Right lobe of liver (tissue), 4 donors: ENCODE measurements around the gene SEC24B.

ENCODE experiments used
- CTCF ChIP-seq, 4 donors: fragments of 200-600 bp in 3 of 4; fragments of 450-650 bp in 1 of 4; IDR thresholded peaks; one replicate each; pipeline versions ENCODE4 v1.5.1 to v1.8.0; 2016 to 2022; ENCODE audit warnings: antibody characterized with exemption in 4 of 4, mild to moderate bottlenecking in 2 of 4
- POLR2A ChIP-seq: fragments of 450-650 bp; IDR thresholded peaks from one replicate; pipeline ENCODE4 v1.6.1; 2017; ENCODE audit warnings: antibody characterized with exemption, mild to moderate bottlenecking
- donor health status: DM: no; HTN: no; CAD: no.
- donor health status: DM: no; HTN: no; CAD: no.
- donor health status: DM: no; HTN: yes; CAD: no.

DNA sequence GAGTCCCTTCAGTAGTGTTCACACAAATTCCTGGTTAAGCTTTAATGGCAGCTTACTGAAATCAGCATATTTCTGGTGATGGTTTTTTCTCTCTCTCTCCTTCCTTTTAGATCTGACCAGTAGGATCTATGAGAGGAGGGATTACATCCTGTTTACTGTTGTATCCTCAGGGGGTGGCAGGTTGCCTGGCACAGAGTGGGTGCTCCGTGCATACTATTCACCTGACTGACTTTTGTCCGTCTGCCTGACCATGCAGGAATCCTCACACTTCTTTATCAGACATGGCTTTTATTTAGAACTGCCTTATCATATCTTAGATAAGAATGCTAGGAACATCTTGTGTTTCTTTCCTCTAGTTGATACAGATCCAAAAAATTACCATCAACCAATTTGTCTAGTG, 156.0 kb downstream of the SEC24B start:
- TF ChIP-seq POLR2A (no peak), CTCF (IDR thresholded peaks at IDR 0.05) (no peak)
